Measurements from ENCODE around the gene GSE1. TPM values are rescaled to one million over a fixed set of nuclear protein-coding genes. Genes with fewer than 3 reads are reported as not detected.

Gene GSE1
- total RNA-seq, 4 donors from 2014 or later, result 79.7 to 196 (median 143) TPM

DNA sequence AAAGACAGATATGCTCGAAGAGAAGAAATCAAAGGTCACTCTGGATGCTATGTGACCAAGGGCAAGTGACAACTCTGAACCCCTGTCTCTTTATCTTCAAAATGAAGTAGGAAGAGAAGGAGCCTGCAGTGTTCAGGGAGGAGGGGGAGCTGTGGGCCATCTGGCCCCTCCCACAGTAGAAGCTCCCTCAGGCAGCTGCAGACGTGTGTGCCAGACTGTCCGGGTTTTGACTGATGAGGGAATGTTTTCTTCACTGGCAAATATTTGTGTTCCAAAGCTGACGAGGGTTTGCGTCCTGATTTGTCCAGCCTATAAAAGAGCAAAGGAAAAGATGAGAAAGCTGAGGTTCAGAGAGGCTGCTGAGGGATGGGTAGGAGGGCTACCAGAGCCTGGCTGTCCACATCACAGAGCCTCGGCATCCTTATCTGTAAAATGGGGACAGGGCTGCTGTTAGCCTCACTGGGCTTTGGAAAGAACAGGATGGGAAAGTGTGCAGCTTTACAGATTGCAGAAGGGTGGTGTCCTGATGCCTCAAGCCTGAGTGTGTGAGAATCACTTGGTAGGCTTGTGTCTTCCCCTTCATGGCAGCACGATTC lies 77.4 kb downstream of the GSE1 start:
- no peak overlapping the region for H3K27ac ChIP-seq
- no peak overlapping the region for H3K4me3 ChIP-seq
- no peak for DNase-seq
- H3K27me3 ChIP-seq, result no peaks in the 10 kb centered on the region
- H3K36me3 ChIP-seq, result no peaks in the 10 kb centered on the region
- no peak for TF ChIP-seq POLR2A (IDR thresholded peaks at IDR 0.05)
- TF ChIP-seq CTCF (IDR thresholded peaks at IDR 0.05), result no peak
- H3K4me1 ChIP-seq, result peaks cover 0 to 27% (median 5%) of the 10 kb centered on the region in 4 donors
- H3K9me3 ChIP-seq, result peaks cover 0 to 6% (median 0%) of the 10 kb centered on the region in 4 donors

DNA sequence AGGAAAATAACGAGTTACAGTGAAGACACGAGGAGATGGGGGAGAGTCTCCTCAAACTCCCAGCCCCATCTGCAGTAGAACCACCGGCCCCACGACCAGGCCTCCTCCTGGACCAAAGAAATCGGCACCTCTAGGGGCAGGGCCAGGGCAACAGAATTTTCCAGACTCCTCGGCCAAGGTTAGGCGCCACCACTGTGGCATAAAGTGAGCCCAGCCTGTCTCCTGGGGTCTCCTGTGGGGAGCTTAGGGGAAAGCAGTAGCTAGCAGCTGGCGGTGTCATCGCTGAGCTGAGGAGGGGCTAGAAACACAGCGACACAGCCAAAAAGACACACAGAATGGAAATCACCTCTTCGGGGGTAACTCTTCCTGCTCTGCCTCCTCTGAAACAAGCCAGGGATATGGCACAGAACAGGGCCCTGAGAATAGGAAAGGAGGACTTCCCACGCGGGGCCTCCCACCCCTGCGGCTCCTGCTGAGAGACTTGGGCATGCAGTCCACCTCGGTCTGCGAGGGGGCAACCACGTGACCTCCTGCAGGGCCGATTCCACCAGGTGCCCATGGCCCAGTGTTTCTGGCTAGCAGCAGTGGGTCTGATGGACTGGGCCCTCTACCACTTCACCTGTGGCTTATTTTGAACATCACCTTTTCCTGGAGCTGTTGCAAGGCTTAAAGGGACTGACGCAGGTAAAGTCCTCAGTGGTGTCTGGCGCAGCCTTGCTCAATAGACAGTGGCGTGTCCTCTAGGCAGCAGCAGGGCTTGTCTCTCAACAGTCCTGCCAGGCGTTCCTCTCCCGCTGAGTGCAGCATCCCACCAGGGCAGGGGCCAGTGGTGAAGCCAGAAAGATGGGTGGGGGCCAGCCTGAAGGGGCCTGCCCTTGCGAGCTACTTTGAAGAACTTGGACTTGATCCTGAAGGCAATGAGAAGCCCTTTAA lies 82.3 kb downstream of the GSE1 start:
- Histone ChIP-seq H3K27ac (no peak overlapping the region), H3K27me3 (no peaks in the 10 kb centered on the region), H3K4me1 (no peaks in the 10 kb centered on the region), H3K4me3 (no peak overlapping the region), H3K9me3 (no peaks in the 10 kb centered on the region), H3K36me3 (no peaks in the 10 kb centered on the region)
- TF ChIP-seq CTCF (IDR thresholded peaks at IDR 0.05), result no peak
- TF ChIP-seq POLR2A (IDR thresholded peaks at IDR 0.05), result no peak
- DNase-seq, result no peak

DNA sequence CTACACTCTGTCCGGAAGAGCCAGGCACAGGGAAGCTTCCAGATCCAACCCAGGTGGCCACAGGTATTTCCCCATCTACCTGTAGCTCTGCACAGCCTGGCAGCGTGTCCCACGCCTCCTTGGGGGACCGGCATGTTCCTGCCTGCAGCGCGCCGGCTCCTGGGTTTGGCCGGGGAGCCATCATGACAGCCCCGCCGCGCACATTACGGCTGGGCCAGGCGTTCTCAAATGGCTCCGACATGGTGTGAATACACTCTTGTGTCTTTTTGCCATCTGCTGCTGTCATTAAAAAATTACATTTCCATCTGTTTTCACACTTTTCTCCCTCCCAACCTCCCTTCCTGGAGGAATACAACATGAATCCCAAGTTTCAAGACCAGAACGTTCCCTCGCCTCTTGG lies 83.7 kb downstream of the GSE1 start:
- Histone ChIP-seq H3K36me3 (no peaks in the 10 kb centered on the region), H3K4me1 (no peaks in the 10 kb centered on the region), H3K4me3 (no peak overlapping the region), H3K27me3 (no peaks in the 10 kb centered on the region), H3K9me3 (no peaks in the 10 kb centered on the region), H3K27ac (no peak overlapping the region)
- TF ChIP-seq CTCF (IDR thresholded peaks at IDR 0.05) (no peak), POLR2A (IDR thresholded peaks at IDR 0.05) (no peak)
- DNase-seq, result no peak

- TF ChIP-seq CTCF (IDR thresholded peaks at IDR 0.05), result no peak
- no peak for TF ChIP-seq POLR2A (IDR thresholded peaks at IDR 0.05)
- H3K4me3 ChIP-seq, result no peak overlapping the region
- no peaks in the 10 kb centered on the region for H3K27me3 ChIP-seq
- H3K36me3 ChIP-seq, result no peaks in the 10 kb centered on the region
- H3K9me3 ChIP-seq, result no peaks in the 10 kb centered on the region
- H3K27ac ChIP-seq, result no peak overlapping the region
- no peaks in the 10 kb centered on the region for H3K4me1 ChIP-seq
- DNase-seq, result no peak
Measured at GRCh38 chr16:85697431-85697830, 84.3 kb downstream of the GSE1 start.

DNA sequence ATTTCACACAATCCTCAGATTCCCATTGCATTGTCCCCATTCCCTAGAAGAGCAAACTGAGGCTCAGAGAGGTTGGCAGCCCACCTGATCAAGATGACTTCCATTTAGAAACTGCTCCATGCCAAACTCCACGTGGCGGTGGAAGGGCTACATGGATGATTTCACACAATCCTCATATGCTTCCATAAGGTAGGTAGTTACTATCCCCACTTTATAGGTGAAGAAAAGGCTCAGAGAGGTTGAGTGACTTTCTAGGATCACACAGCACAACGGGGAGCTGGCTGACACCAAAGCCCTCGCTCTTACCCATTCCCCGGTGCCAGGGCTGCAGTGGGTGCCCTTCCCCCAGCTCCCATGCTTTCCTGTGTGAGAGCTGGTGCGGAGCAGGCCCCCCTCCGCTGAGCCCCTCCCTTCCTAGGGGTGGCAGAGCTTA lies 85.4 kb downstream of the GSE1 start:
- TF ChIP-seq CTCF (IDR thresholded peaks at IDR 0.05), result no peak
- TF ChIP-seq POLR2A (IDR thresholded peaks at IDR 0.05), result no peak
- no peak for DNase-seq
- Histone ChIP-seq H3K4me1 (no peaks in the 10 kb centered on the region), H3K36me3 (no peaks in the 10 kb centered on the region), H3K27ac (no peak overlapping the region), H3K4me3 (no peak overlapping the region), H3K27me3 (no peaks in the 10 kb centered on the region), H3K9me3 (no peaks in the 10 kb centered on the region)
